Central memory CD4-positive, alpha-beta T cell (primary cell): ENCODE measurements around the gene BAZ1A.
"Not testable (repeated sequence)": the region's sequence is repeated elsewhere in the genome, so short reads cannot be mapped to it uniquely, and the experiment has no call there.

Experiments used
- DNase-seq: peaks from one replicate; pipeline ENCODE4 v3.0.0; 2022

BAZ1A gene

DNA sequence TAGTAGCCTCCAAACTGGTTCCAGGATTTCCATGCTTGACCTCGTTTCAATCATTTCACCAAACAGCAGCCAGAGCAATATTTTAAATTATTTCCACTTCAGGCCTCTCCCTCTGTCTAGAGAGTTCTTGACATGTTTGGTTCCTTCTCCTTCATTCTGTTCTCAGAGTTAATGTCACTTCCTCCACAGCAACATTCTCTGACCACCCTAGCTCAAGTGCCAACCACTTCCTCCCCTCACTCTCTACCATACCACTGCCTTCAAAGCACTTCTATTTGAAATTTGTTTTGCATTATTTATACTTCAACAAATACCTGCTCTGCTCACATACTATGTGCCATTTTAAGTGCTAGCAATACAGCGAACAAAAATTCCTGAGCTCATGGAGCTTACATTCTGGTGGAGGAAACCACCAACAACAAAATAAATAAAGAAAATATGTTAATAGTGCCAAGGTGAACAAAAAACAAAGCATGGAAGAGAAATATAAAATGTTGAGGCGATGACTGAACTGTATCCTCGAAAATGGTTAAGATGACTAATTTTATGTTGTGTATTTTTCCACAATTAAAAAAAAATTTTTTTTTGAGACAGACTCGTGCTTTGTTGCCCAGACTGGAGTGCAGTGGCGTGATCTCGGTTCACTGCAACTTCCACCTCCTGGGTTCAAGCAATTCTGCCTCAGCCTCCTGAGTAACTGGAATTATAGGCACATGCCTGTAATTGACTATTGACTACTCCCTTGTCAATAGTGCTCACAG, 17.3 kb downstream of the BAZ1A start:
- peak; percentile 49 for DNase-seq

DNA sequence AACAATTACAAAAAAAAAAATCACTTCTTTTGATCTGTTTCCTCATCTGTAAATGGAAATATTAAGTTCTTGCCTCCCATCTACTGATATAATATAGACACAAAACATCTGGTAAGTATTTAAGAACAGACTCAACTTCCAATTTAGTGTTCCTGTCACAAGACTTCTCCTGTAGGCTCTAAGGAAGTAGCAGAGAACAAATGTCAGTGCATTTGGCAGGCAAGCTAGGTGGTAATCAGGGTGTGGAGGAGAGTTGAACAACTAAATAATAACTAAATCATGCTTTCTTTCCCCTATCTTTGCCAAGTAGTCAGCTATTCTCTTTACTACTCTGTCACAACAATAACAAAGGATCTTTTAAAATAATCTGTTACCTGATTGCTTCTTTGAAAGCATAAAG, 22.1 kb downstream of the BAZ1A start:
- DNase-seq = no peak

DNA sequence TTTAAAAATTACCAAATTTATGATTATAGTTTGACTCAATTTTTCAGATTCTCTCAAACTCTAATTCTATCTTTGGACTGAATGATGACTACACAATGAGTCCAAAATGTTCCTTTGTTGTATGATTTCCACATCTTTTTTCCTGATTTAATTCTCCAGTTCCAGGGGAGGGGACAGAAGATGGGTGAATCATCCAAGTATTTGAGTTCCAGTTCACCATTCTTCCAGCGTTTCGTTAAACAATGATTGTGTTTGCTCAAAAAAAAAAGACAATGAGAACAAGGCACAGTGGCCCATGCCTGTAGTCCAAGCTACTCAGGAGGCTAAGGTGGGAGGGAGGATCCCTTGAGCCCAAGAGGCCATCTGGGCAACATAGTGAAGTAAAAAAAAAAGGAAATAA, 23.8 kb downstream of the BAZ1A start:
- no peak for DNase-seq

DNA sequence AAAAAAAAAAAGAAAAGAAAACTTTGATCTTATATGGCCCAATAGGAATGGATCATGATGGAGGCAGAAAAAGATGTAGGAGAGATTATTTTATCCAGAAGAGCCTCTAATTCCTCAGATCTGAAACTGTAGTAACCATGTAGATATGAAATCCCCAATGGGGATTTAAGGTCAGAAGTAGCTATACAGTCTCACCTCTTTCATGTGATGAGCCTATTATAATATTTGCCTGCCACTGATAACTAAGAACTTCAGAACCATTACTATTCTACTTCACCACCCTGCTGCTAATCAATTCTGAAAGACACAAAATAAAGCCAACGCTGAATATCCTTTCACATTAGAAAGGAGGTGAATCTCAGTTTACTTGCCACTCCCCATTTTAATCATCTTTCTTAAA, 29.3 kb downstream of the BAZ1A start:
- DNase-seq = no peak

DNA sequence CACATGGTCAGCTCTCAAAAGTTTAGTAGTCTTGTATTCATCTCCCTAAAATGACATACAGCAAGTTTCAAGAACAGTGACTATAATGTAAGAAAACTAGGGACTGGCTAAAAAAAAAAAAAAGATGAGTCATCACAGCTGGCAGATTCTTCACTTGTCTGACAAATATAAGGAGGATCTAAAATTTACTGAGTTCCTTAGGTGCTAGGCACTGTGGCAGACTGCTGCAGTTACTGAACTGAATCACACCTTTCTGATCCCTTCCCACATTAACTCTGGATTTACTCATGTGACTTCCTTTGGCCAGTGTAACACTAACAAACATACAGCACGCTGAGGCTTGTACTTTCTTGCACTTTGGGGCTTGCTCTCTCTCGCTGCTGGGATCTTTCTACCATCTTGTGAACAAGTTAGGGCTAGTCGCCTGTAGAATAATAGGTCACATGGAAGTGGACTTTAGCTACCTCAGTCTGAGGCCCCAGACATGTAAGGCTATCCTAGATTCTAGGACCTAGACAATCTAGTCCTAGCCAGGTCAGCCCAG, 32.1 kb downstream of the BAZ1A start:
- DNase-seq = no peak

DNA sequence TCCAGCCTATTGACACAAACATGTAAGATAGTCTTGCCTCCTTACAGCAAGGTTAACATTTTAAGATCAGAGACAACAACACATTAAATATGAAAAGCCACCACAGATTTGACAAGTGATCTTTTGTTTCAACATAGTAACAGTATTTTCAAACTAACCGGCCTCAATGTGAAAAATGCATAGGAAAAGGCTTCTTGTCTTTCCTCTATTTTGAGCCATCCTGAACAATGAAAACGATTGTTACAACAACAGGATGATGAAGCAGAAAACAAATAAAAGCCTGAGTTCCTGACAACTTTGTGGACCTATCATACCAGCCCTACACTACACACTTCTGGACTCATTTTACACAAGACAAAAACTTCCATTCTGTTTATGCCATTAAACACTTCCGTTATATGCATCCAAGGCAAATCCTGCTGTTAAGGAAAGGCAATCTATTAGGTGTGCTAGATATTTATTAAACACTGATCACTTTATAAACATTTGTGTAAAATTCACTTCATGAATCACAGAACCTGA, 37.3 kb downstream of the BAZ1A start:
- no peak for DNase-seq

DNA sequence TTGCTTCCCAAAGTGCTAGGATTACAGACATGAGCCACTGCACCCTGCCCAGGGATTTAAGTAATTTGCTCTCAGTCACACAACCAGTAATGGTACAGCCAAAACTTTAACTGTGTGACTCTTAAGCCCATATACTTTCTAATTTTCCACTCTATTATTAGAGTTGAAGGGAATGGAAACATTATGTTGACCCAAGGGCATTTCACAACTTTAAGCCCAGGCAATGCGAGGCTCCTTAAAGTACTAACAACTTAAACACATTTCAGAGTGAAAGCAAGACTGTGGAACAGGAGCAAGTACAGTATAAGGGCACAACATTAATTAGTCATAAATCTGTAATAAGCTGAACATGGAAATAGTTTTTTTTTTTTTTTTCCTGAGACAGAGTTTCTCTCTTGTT, 39.8 kb downstream of the BAZ1A start:
- DNase-seq = no peak

DNA sequence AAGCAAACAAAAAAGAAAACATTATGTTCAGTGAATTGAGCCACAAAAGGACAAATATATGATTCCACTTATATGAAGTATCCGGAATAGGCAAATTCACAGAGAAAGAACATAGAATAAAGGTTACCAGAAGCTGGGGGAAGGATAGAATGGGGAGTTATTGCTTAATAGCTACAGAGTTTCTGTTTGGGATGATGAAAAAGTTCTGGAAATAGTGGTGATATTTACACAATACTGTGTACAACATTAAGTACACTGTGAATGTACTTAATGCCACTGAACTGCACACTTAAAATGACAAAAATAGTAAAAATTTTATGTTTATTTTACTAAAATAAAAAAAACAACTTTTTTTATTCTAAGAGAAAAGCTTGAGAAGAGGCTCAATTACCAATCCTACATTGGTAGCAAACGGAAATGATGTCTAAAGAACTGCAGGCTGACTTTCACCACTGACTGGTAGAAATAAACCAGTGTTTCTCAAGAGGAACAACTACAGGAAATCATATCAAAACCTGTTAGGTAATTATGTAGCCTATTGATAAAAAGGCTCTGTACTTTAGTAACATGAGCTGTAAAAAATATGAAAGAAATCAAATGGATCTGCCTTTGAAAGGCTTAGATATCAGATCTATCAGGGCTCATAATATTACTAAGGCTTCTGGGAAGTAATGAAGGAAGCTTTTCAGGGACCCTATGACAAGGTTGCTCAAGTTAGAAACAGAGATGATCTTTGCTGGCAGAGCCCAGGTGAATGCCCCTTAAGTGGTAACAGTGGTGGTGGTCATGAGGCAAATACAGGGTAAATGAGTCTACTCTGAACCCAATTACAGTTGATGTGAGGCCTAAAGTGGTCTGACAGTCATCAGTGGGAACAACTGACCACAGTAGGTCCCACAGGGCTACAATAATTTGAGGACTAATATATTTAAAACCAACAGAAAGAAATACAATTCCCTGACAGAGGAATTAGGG, 41.3 kb downstream of the BAZ1A start:
- no peak for DNase-seq

DNA sequence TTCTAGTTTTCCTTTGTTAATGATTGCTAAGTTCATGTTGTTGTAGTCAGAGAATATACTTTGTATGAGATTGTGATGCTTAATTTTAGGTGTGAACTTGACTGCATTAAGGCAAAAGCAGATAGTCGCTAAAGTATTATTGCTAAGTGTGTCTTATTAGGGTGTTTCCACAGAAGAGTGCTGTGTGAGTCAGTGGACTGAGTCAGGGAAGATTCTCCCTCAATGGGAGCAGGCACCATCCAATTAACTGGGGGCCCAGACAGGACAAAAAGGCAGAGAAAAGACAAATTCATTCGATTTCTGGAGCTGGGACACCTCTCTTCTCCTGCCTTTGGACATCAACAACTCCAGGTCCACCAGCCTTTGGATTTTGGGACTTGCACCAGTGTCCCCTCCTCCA, 48.5 kb downstream of the BAZ1A start:
- DNase-seq = no peak

DNA sequence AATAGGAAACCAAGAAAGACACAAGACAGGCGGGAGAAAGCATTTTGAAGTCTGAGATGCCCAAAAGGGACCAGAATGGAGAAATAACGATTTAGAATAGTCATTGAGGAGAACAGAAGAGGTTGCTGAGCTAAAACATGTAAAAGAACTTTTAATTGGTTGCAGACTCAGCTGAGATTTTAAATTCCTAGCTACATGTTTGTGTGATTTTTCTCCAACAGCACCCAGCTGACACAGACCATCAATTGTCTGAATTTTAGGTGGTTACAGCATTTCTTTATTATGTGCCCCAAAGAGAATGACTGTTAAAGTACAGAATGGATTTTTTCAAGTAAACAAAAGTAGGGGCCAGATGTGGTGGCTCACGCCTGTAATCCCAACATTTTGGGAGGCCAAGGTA, 50.3 kb downstream of the BAZ1A start:
- no peak for DNase-seq

DNA sequence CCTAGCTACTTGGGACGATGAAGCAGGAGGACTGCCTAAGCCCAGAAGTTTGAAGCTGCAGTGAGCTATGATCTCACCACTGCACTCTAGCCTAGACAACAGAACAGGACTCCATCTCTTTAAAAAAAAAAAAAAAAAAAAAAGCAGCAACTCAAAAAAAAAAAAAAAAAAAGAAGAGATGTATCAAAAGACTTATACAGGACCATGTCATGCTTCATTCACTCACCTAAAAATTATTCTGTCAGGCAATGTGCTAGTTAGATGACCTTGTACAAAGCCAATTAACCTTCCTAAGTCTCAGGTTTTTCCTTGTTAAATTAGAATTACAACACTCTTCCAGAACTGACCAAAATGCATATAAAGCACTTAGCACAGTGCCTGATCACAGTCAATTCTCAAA, 50.9 kb downstream of the BAZ1A start:
- no peak for DNase-seq

DNA sequence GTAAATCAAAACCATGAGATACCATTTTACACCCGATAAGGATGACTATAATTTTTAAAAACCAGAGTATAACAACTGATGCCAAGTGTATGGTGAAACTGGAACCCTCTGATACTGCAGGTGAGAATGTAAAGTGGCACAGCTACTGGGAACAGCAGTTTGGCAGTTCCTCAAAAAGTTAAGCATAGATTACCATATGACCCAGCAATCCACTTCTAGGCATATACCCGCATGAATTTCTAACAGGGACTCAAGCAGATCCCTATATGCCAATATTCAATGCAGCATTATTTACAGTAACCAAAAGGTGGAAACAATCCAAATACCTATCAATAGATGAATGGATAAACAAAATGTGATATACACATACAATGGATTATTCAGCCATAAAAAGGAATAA, 57.4 kb downstream of the BAZ1A start:
- DNase-seq = no peak

DNA sequence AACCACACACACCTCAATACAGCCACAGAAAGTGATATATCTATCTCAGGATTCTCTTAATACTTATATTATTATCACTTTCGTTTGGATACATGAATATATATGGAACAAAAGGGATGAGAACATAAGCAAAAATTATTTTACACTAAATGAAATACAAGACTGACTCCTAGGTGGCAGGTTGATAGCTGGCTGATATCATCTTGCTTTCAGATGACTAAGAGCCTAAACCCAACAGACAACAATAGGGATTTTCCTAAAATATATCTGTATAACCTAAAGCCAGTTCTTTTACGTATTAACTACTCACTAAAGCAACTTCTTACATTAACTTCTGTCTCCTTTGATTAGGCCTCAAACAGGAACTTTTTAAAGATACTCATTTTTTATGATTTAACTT, 65.1 kb downstream of the BAZ1A start:
- DNase-seq = no peak

DNA sequence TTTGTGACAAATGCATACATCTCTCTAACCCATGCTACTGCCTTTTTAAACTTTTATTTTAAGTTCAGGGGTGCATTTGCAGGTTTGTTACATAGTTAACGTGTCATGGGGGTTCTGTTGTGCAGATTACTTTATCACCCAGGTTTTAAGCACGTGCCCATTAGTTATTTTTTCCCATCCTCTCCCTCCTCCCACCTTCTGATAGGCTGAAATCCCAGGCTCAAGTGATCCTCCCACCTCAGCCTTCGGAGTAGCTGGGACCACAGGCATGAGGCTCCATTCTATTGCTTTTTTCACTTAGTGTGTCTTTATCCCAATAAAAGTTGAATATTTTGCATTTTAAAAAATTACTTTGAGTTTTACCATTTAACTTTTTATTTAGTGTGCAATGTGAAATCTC, 68.9 kb downstream of the BAZ1A start:
- no peak for DNase-seq

DNA sequence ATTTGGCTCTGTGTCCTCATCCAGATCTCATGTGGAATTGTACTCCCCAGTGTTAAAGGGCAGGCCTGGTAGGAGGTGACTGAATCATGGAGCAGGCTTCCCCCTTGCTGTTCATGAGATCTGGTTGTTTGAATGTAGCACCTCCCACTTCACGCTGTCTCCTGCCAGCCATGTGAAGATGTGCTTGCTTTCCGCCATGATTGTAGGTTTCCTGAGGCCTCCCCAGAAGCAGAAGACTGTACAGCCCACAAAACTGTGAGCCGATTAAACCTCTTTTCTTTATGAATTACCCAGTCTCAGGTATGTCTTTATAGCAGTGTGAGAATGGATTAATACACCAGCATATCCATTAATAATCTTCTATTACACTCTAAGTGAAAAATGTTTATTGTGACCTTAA, 70.2 kb downstream of the BAZ1A start:
- DNase-seq = no peak

DNA sequence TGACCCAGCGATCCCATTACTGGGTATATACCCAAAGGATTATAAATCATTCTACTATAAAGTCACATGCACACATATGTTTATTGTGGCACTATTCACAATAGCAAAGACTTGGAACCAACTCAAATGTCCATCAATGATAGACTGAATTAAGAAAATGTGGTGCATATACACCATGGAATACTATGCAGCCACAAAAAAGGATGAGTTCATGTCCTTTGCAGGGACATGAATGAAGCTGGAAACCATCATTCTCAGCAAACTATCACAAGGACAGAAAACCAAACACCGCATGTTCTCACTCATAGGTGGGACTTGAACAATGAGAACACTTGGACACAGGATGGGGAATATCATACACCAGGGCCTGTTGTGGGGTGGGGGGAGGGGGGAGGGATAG, 76.3 kb downstream of the BAZ1A start:
- DNase-seq = not testable (repeated sequence)

DNA sequence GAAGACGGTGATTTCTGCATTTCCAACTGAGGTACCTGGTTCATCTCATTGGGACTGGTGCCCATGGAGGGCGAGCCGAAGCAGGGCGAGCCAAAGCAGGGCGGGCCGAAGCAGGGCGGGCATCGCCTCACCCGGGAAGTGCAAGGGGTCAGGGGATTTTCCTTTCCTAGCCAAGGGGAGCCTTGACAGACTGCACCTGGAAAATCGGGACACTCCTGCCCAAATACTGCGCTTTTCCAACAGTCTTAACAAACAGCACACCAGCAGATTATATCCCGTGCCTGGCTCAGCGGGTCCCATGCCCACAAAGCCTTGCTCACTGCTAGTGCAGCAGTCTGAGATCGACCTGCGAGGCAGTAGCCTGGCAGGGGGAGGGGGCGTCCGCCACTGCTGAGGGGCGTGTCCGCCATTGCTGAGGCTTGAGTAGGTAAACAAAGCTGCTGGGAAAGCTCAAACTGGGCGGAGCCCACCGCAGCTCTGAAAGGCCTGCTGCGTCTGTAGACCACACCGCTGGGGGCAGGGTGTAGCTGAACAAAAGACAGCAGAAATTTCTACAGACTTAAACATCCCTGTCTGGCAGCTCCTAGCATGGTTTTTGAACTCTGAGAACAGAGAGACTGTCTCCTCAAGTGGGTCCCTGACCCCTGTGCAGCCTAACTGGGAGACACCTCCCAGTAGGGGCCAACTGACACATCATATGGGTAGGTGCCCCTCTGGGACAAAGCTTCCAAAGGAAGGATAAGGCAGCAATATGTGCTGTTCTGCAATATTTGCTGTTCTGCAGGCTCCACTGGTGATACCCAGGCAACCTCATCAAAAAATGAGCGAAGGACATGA, 77.2 kb downstream of the BAZ1A start:
- DNase-seq = no peak

DNA sequence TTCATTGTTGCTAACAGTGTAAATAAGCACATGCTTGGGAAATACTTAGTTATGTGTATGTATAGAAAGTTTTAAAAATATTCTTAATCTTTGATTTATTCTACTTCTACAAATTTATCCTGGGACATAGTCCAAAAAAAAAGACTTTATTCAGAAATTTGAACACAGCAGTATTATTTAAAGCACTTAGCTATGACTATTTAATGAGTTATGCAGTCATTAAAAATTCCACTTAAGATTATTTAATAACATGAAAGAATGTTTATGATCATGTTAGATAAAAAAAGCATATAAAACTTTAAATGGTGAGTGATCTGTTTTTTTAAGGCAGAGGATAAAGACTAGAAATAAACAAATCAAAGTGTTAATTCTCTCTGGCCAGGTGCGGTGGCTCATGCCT, 78.3 kb downstream of the BAZ1A start:
- DNase-seq = no peak

DNA sequence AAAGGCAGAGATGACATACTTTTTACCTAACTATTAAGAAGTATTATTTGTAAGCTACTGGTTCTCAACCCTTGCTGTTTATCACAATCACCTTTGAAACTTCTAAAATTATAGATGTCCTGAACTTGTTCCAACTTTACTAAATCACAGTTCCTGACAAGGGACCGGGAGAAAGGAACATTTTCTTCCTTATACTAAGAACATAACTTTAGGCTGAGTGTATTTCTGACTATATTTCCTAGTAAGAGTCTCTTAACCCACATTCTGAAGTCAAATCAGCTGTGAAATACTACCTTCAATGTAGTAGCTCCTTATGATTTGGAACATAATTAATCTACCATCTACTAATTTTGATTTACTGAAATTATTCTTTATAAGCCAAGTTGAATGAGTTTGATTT, 80.2 kb downstream of the BAZ1A start:
- DNase-seq = no peak

DNA sequence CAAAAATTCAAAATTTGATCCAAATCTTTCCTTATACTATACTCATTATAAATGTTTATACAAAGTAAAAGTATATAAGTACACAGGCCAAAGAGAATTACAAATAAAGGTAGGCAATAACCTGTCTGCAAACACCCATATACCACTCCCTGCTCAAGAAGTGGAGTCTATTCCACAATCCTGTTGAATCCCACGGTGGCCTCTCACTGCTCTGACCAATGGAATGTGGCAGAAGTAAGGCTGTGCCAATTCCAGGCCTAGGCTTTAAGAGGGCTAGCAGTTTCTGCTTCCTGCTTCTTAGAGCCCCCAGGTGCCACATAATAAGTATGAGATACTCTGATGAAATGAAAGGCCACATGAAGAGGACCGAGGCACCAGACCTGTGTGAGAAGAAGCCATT, 80.9 kb downstream of the BAZ1A start:
- no peak for DNase-seq

DNA sequence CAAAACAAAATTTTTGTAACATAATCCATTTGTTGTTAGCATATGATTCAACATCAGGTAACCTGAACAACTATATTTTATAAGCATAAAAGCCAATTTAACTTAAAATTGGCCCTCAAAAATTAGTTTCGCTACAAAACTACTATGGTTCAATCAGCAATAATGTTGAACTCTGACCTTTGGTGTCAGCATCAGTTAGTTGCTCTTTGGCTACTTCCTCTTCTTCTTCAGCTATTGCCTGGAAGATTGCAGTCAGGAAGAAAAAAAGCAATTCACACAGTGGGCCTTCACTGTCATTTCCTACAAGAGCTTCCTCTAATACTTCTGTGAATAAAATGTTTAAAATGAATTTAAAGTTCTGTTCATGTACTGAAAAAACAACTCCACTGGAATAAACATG, 82.6 kb downstream of the BAZ1A start:
- no peak for DNase-seq

DNA sequence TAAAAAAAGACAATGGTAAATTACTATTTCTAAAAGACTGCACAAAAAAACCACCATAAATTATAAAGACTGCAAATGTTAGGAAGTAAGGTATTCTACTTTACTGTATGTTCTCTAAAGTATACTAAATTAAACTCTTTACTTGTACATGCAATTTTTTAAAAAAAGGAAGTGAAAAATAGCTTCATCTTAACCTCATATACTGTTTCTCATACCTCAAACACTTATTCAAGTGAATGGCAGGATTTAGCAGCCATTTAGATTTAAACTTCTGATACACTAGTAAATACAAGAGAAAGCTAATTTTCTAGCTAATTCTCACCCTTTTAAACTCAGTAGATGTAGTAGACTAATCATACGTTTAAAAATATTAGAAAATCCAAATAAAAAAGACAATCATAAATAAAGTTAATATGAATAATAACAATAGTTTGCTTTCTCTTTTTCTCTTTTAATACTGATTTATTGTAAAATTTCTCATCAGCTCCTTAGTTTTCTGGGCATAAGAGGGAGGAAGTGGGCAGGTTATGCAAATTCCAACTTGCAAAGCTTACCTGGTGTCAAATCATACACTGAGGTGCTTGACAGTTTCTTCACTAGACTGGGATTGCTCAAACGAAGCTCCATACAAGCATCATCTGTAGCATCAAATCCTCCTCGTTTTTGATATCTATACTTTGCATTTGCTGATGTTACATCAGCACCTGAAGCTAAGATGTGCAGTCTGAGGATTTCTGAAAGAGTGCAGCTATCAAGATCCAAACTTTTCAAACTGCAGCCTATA, 89.7 kb downstream of the BAZ1A start:
- DNase-seq = no peak
